Suprapubic skin (tissue), 4 donors: ENCODE data around the gene UBTD1.

Experiments
- EP300 ChIP-seq: sonication (generic); formaldehyde crosslinking; IDR thresholded peaks from one replicate; pipeline ENCODE4 v1.6.1; 2017; ENCODE audit warnings: antibody characterized with exemption
- POLR2A ChIP-seq, 2 donors: fragments of 450-650 bp; IDR thresholded peaks; one replicate each; pipeline ENCODE4 v1.6.1; 2017; ENCODE audit warnings: antibody characterized with exemption in 2 of 2, mild to moderate bottlenecking in 2 of 2, moderate library complexity in 2 of 2
- POLR2AphosphoS5 ChIP-seq, 3 donors: sonication (generic); formaldehyde crosslinking; IDR thresholded peaks; one replicate each; pipeline ENCODE4 v1.6.1; 2017; ENCODE audit warnings: antibody characterized with exemption in 3 of 3
- TF ChIP-seq, protein P1 (sequence below), 2 donors: fragments of 200-600 bp in 1 of 2; fragments of 450-650 bp in 1 of 2; sonication (generic) in 1 of 2; IDR thresholded peaks; one replicate each; pipeline ENCODE4 v1.5.1; 2016 to 2019; ENCODE audit warnings: antibody characterized with exemption in 2 of 2, mild to moderate bottlenecking in 1 of 2, moderate library complexity in 1 of 2

DNA sequence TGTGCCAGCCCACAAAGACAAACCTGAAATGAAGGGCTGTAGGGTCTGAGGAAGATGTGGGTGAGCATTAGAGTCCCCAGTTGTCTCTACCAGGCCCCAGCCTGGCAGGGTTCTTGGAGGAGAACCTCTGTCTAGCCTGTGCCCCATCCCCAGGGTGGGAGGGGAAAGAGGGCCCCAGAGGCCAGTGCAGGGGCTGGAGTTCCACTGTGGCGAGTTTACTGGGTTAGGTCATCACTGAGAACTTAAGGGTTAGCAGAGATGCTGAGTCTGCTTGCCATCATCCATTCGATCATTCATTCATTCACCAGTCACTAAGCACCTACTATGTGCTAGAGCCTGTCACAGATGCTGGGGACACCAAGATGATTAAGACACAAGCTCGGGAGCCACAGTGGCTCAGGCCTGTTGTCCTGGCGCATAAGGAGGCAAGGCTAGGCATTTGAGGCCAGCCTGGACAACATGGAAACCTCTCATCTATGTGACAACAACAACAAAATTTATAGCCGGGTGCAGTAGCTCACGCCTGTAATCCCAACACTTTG is 76.5 kb downstream of the UBTD1 start:
- TF ChIP-seq, protein P1, sequence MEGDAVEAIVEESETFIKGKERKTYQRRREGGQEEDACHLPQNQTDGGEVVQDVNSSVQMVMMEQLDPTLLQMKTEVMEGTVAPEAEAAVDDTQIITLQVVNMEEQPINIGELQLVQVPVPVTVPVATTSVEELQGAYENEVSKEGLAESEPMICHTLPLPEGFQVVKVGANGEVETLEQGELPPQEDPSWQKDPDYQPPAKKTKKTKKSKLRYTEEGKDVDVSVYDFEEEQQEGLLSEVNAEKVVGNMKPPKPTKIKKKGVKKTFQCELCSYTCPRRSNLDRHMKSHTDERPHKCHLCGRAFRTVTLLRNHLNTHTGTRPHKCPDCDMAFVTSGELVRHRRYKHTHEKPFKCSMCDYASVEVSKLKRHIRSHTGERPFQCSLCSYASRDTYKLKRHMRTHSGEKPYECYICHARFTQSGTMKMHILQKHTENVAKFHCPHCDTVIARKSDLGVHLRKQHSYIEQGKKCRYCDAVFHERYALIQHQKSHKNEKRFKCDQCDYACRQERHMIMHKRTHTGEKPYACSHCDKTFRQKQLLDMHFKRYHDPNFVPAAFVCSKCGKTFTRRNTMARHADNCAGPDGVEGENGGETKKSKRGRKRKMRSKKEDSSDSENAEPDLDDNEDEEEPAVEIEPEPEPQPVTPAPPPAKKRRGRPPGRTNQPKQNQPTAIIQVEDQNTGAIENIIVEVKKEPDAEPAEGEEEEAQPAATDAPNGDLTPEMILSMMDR (IDR thresholded peaks at IDR 0.05): no peak
- TF ChIP-seq POLR2A (IDR thresholded peaks at IDR 0.05): no peak
- TF ChIP-seq EP300: no peak
- TF ChIP-seq POLR2AphosphoS5 (IDR thresholded peaks at IDR 0.05): no peak
